ENCODE results near the gene ATP7B.

GRCh38 chr13:51928231-51928630, 83.0 kb downstream of the ATP7B start:
- no peak for TF ChIP-seq FOS (IDR thresholded peaks at IDR 0.05; ENCODE audit: borderline replicate concordance, insufficient read depth, low read length)
- TF ChIP-seq POLR2A (IDR thresholded peaks at IDR 0.05; ENCODE audit: low read depth, low read length): no peak
- TF ChIP-seq CTCF (IDR thresholded peaks at IDR 0.05; ENCODE audit: extremely low read depth in 1 of 2, insufficient read depth in 1 of 2, low read depth in 1 of 2, low read length in 2 of 2): no peak
- TF ChIP-seq POLR2AphosphoS5 (IDR thresholded peaks at IDR 0.05; ENCODE audit: insufficient read depth, low read depth, low read length): no peak
- no peak for TF ChIP-seq EZH2 (IDR thresholded peaks at IDR 0.05; ENCODE audit: borderline replicate concordance, low read depth, low read length, severe bottlenecking)
- no peak for TF ChIP-seq JUN (IDR thresholded peaks at IDR 0.05; ENCODE audit: borderline replicate concordance, insufficient read depth, insufficient read length, low read depth)
